ENCODE data around the gene JAK3. TPM values are rescaled to one million over a fixed set of nuclear protein-coding genes. Genes with fewer than 3 reads are reported as not detected.

The JAK3 gene
- total RNA-seq, 1 experiment from 2014 or later, result 3.3 TPM

DNA sequence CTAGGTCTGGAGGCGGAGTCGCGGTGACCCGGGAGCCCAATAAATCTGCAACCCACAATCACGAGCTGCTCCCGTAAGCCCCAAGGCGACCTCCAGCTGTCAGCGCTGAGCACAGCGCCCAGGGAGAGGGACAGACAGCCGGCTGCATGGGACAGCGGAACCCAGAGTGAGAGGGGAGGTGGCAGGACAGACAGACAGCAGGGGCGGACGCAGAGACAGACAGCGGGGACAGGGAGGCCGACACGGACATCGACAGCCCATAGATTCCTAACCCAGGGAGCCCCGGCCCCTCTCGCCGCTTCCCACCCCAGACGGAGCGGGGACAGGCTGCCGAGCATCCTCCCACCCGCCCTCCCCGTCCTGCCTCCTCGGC, 24.1 kb upstream of the JAK3 start, which contains the start of gene SLC5A5:
TSS of gene SLC5A5 (plus strand) at position 68 of the 373 bp plus-strand sequence. CDS start 375 bp downstream, outside the sequence.
- peaks cover 45% of the 10 kb centered on the region for H3K27me3 Mint-ChIP-seq (ENCODE audit: low read depth)
- DNase-seq, result peak; percentile 54
- no peak within 1 kb of the TSS for H3K18ac ChIP-seq (ENCODE audit: insufficient read length, low read depth, low read length)

More for the DNA sequence above, 24.1 kb upstream of the JAK3 start, which contains the start of gene SLC5A5:
- H2BK20ac ChIP-seq (ENCODE audit: low read depth, low read length, poor library complexity, severe bottlenecking), result no peak within 1 kb of the TSS
- no peaks in the 10 kb centered on the region for H3K79me2 ChIP-seq (ENCODE audit: insufficient read depth, low read length)
- TF ChIP-seq CTCF (conservative IDR thresholded peaks at IDR 0.05), result no peak
- H2BK15ac ChIP-seq (ENCODE audit: low read depth, low read length), result no peak within 1 kb of the TSS
- no peaks in the 10 kb centered on the region for H3K9me3 ChIP-seq (ENCODE audit: control insufficient read depth, low read depth, low read length)
- H3K4me2 ChIP-seq (ENCODE audit: insufficient read depth, insufficient read length, low read length), result no peak within 1 kb of the TSS
- H3K4me1 ChIP-seq (ENCODE audit: insufficient read depth, low read length), result no peaks in the 10 kb centered on the region; the same call in 1 of the 2 replicates
- no peak within 1 kb of the TSS for H3K56ac ChIP-seq (ENCODE audit: insufficient read length, low read depth, low read length)
- Mint-ChIP-seq H3K4me1 (peaks cover 12 to 19% of the 10 kb centered on the region in 2 experiments), H3K4me3 (peak within 1 kb of the TSS in 1 of 2 experiments; percentile 44; a peak in 3 of 5 replicates), H3K36me3 (ENCODE audit: insufficient read depth in 1 of 3, low read depth in 3 of 3) (no peaks in the 10 kb centered on the region; a peak in 1 of 7 replicates), H3K27ac (no peak within 1 kb of the TSS), H3K9me3 (no peaks in the 10 kb centered on the region; a peak in 1 of 5 replicates)
- no peak within 1 kb of the TSS for H2BK120ac ChIP-seq (ENCODE audit: low read depth, low read length, poor library complexity, severe bottlenecking)
- H3T11ph ChIP-seq (ENCODE audit: low read length), result no peak within 1 kb of the TSS
- no peak within 1 kb of the TSS for H4K8ac ChIP-seq (replicated peaks; ENCODE audit: insufficient read length, low read depth, low read length)
- no peak within 1 kb of the TSS for H3K23ac ChIP-seq (ENCODE audit: insufficient read length, low read depth, low read length)
- H4K91ac ChIP-seq (ENCODE audit: insufficient read length, low read depth, low read length), result no peak within 1 kb of the TSS
- no peak within 1 kb of the TSS for H3K4ac ChIP-seq (ENCODE audit: low read depth, low read length)
- no peak within 1 kb of the TSS for H2BK5ac ChIP-seq (ENCODE audit: insufficient read length, low read length)
- WGBS (ENCODE audit: extremely low coverage, insufficient read length, low lambda C conversion rate), result no CpG with 5 or more reads among the region's 26 CpGs
- H2AK5ac ChIP-seq (ENCODE audit: insufficient read length, low read length), result no peak within 1 kb of the TSS
- no peak within 1 kb of the TSS for H3K9ac ChIP-seq (ENCODE audit: extremely low read depth, insufficient read length, low read length)
- H2BK12ac ChIP-seq (ENCODE audit: insufficient read length, low read depth, low read length), result no peak within 1 kb of the TSS
- H4K5ac ChIP-seq (ENCODE audit: insufficient read length, low read depth, low read length), result no peak within 1 kb of the TSS
- no peak within 1 kb of the TSS for H3K27ac ChIP-seq (ENCODE audit: insufficient read length, low read depth, low read length)
- no peak within 1 kb of the TSS for H2AFZ ChIP-seq (ENCODE audit: low read length)
- no peaks in the 10 kb centered on the region; the same call in 1 of the 2 replicates for H3K27me3 ChIP-seq (ENCODE audit: insufficient read depth, low read length)
- H4K20me1 ChIP-seq (ENCODE audit: control insufficient read depth, insufficient read depth, insufficient read length), result no peaks in the 10 kb centered on the region
- H3K79me1 ChIP-seq (ENCODE audit: insufficient read depth, low read depth, low read length, poor library complexity, severe bottlenecking), result no peaks in the 10 kb centered on the region
- no peak within 1 kb of the TSS for H3K14ac ChIP-seq (ENCODE audit: insufficient read depth, low read length)
- H3K23me2 ChIP-seq (ENCODE audit: insufficient read length, low read depth, low read length, poor library complexity, severe bottlenecking), result peaks cover 8% of the 10 kb centered on the region
